Stomach (tissue), 9 donors: ENCODE results near the gene LIG1. TPM values are rescaled to one million over a fixed set of nuclear protein-coding genes. Genes with fewer than 3 reads are reported as not detected.

Experiments
- DNase-seq, 2 donors: peaks; one replicate each; pipeline versions ENCODE4 v3.0.0 to v3.0.0-alpha.2; 2013 to 2019
- H3K27ac ChIP-seq, 5 donors: fragments of 200-600 bp in 4 of 5; sonication (generic) in 4 of 5; one replicate each; pipeline ENCODE4 v1.5.1; 2013 to 2019; ENCODE audit warnings: mild to moderate bottlenecking in 1 of 5, moderate library complexity in 1 of 5
- H3K27me3 ChIP-seq, 3 donors: fragments of 200-600 bp; sonication (generic); one replicate each; pipeline ENCODE4 v1.5.1; 2017 to 2019; ENCODE audit warnings: mixed run types in 1 of 3
- H3K36me3 ChIP-seq, 4 donors: fragments of 200-600 bp; sonication (generic); 1 replicate in 3 of 4; 2 replicates in 1 of 4; pipeline ENCODE4 v1.5.1; 2016 to 2019
- H3K4me1 ChIP-seq, 4 donors: fragments of 200-600 bp; sonication (generic); one replicate each; pipeline ENCODE4 v1.5.1; 2016 to 2019
- H3K4me3 ChIP-seq, 4 donors: fragments of 200-600 bp; sonication (generic) in 3 of 4; one replicate each; pipeline ENCODE4 v1.5.1; 2016 to 2019; ENCODE audit warnings: mild to moderate bottlenecking in 1 of 4
- H3K9me3 ChIP-seq, 4 donors: fragments of 200-600 bp; sonication (generic); one replicate each; pipeline ENCODE4 v1.5.1; 2016 to 2019
- EP300 ChIP-seq: sonication (generic); formaldehyde crosslinking; IDR thresholded peaks from one replicate; pipeline ENCODE4 v1.6.1; 2017; ENCODE audit warnings: antibody characterized with exemption
- POLR2A ChIP-seq, 4 donors: fragments of 450-650 bp; IDR thresholded peaks; one replicate each; pipeline ENCODE4 v1.6.1; 2016; ENCODE audit warnings: antibody characterized with exemption in 4 of 4, control low read depth in 2 of 4, mild to moderate bottlenecking in 1 of 4, moderate library complexity in 1 of 4
- POLR2AphosphoS5 ChIP-seq, 3 donors: sonication (generic); formaldehyde crosslinking; IDR thresholded peaks; one replicate each; pipeline ENCODE4 v1.6.1; 2016; ENCODE audit warnings: antibody characterized with exemption in 3 of 3
- WGBS, 5 donors: extraction: QIAGEN DNeasy Blood & Tissue Kit in 3 of 5; methylation state at CpG; one replicate each; pipeline versions ENCODE4 v1.1.5 to v1.1.7; 2013 to 2018; 5-methylcytosine and 5-hydroxymethylcytosine counted together
- intact Hi-C: fragments of 100-400 bp; cut with DNase I; formaldehyde crosslinking; loops from one replicate; pipeline ENCODE4 v1.15.1; 2023; ENCODE audit warnings: low total_unique reads
- polyA plus RNA-seq, 3 donors: library from polyadenylated mRNA; stranded (reverse); fragments of 200-250 nt; gene quantifications; one replicate each; pipeline ENCODE4 v1.2.3, GENCODE V29; 2013
- total RNA-seq, 5 donors: library from RNA; depleted of rRNA; stranded (reverse); fragments of >200 nt; gene quantifications; one replicate each; pipeline versions ENCODE4 v1.1.0 to v1.2.3, GENCODE V29; 2014 to 2016
- TF ChIP-seq, protein P1 (sequence below), 7 experiments: fragments of 450-650 bp in 4 of 7; fragments of 200-600 bp in 3 of 7; sonication (generic) in 3 of 7; IDR thresholded peaks; one replicate each; pipeline ENCODE4 v1.5.1; 2016 to 2019; ENCODE audit warnings: antibody characterized with exemption in 7 of 7, control low read depth in 2 of 7, mild to moderate bottlenecking in 1 of 7
- donor health status: healthy with polysubstance abuse.
- donor health status: Bipolar disorder and iron deficiency.
- donor health status: healthy.

The LIG1 gene
- total and polyA plus RNA-seq, 8 donors: 15.9 to 48.2 (median 19.0) TPM

DNA sequence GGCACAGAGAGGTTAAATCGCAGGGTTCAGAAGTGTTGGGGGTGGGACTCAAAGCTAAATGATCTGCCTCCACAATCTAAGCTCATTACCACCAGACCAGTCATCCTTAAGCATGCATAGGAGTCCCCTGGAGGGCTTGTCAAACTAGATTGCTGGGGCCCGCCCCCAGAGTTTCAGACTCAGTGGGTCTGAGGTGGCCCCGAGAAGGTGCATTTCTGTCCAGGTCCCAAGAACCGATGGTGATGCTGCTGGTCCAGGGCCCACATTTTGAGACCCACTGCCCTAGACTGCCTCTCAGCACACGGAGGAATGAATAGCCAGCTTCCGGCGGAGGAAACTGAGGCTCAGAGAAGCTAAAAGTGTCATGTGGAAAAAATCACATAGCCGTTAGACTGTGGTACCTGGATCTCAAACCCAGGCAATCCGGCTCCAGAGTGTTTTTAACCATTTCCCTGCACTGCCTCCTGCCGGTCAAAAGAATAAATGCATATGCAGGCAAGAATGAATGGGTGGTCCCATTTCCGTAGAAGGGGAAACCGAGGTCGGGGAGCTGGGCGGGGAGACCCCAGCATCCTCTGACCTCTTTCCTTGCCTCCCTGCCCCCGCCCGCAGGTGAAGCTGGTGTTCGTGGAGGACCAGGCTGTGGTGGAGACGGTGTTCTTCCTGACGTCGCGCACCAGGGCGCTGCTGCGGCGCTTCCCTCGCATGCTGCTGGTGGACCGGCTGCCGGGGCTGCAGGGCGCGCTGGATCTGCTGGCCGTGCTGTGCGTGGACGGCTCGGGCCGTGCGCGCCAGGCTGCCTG is 24.1 kb upstream of the LIG1 start:
- intact Hi-C loops: no loop called here
- no peak for DNase-seq
- peaks cover 0 to 13% (median 0%) of the 10 kb centered on the region in 3 donors for H3K27me3 ChIP-seq
- no peaks in the 10 kb centered on the region for H3K9me3 ChIP-seq
- 65 to 74% (median 70%) methylated on average over 21 to 36 of the region's 36 CpGs for WGBS, 5 donors
- peaks cover 0 to 9% (median 7%) of the 10 kb centered on the region in 4 donors for H3K36me3 ChIP-seq
- TF ChIP-seq, protein P1, sequence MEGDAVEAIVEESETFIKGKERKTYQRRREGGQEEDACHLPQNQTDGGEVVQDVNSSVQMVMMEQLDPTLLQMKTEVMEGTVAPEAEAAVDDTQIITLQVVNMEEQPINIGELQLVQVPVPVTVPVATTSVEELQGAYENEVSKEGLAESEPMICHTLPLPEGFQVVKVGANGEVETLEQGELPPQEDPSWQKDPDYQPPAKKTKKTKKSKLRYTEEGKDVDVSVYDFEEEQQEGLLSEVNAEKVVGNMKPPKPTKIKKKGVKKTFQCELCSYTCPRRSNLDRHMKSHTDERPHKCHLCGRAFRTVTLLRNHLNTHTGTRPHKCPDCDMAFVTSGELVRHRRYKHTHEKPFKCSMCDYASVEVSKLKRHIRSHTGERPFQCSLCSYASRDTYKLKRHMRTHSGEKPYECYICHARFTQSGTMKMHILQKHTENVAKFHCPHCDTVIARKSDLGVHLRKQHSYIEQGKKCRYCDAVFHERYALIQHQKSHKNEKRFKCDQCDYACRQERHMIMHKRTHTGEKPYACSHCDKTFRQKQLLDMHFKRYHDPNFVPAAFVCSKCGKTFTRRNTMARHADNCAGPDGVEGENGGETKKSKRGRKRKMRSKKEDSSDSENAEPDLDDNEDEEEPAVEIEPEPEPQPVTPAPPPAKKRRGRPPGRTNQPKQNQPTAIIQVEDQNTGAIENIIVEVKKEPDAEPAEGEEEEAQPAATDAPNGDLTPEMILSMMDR (IDR thresholded peaks at IDR 0.05): peak in 2 of 7 experiments; percentile 27 to 51
- TF ChIP-seq EP300 (no peak), POLR2A (IDR thresholded peaks at IDR 0.05) (no peak)
- peaks cover 0 to 10% (median 4%) of the 10 kb centered on the region in 4 donors for H3K4me1 ChIP-seq
- no peak overlapping the region for H3K27ac ChIP-seq
- no peak overlapping the region for H3K4me3 ChIP-seq

DNA sequence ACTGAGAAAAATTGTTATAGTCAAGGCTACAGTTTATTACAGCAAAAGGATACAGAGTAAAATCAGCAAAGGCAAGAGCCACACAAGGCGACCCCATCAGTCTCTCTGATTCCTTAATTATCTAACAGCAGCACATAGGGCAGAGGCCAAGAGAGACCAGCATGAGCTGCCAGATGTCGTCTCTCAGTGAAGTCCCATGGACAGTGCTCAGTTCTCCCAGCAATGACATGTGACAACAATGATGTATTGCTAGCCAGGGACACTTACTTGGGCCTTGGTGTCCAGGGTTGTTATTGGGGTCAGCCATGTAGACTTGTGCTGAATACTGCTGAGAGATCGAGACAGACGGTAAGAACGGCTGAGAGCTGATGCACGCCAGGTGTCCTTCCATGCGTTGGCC is 22.6 kb upstream of the LIG1 start:
- intact Hi-C loops: no loop called here
- no peaks in the 10 kb centered on the region for H3K9me3 ChIP-seq
- peaks cover 0 to 10% (median 4%) of the 10 kb centered on the region in 4 donors for H3K4me1 ChIP-seq
- WGBS, 5 donors: 87 to 96% (median 89%) methylated on average over 7 of the region's 7 CpGs
- H3K4me3 ChIP-seq: no peak overlapping the region
- H3K27me3 ChIP-seq: peaks cover 0 to 13% (median 0%) of the 10 kb centered on the region in 3 donors
- H3K27ac ChIP-seq: no peak overlapping the region
- peaks cover 0 to 24% (median 16%) of the 10 kb centered on the region in 4 donors for H3K36me3 ChIP-seq
- no peak for DNase-seq
- TF ChIP-seq, protein P1 (IDR thresholded peaks at IDR 0.05): no peak
- TF ChIP-seq POLR2A (IDR thresholded peaks at IDR 0.05) (no peak), EP300 (no peak)

DNA sequence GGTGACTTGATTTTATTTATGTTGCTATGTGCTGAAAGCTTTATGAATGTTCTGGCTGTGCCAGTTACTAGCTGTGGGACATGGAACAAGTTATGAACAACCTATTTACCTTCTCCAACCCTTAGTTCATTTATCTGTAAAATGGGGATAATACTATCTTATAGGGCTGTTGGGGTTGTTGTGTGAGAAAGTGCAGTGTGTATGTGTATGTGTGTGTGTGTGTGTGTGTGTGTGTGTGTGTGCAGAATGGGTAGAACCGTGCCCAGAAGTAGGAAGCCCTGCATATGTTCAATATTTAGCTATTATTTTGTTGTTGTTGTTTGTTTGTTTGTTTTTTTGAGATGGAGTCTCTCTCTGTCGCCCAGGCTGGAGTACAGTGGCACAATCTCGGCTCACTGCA is 20.7 kb upstream of the LIG1 start:
- no peak overlapping the region for H3K4me3 ChIP-seq
- TF ChIP-seq EP300 (no peak), POLR2AphosphoS5 (IDR thresholded peaks at IDR 0.05) (no peak), POLR2A (IDR thresholded peaks at IDR 0.05) (no peak)
- TF ChIP-seq, protein P1 (IDR thresholded peaks at IDR 0.05): no peak
- WGBS, 5 donors: 88 to 96% (median 95%) methylated on average over 3 of the region's 3 CpGs
- H3K4me1 ChIP-seq: no peaks in the 10 kb centered on the region
- H3K9me3 ChIP-seq: no peaks in the 10 kb centered on the region
- H3K27me3 ChIP-seq: peaks cover 0 to 13% (median 0%) of the 10 kb centered on the region in 3 donors
- intact Hi-C loops: no loop called here
- H3K36me3 ChIP-seq: peaks cover 0 to 24% (median 20%) of the 10 kb centered on the region in 4 donors
- DNase-seq: no peak
- H3K27ac ChIP-seq: no peak overlapping the region

DNA sequence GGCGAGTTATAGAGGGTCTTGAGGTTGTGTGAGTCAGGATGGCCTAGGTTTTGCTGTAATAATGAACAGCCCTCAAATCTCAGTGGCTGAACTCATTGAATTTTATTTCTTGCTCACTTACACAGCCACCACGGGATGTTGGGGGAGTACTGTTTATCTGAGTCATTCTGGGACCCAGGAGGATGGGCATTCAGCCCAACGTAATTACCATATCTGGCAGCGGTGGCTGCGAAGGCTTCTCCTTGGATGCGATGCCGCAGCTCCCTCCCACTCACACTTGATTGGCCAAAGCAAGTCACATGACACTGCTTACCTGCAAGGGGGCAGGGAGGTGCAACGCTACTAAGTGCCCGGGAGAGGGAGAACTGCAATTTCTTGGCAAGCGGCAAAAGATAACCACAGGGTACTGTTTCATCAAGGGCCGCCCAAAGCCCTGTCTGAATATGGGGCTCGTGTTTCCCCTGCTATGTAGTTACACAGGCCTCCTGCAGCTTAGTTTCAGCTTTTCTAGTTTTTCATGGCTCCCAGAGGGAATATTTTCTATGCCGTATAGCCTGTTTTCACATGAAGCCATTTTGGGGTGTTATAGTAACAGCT is 20.2 kb upstream of the LIG1 start:
- H3K9me3 ChIP-seq: no peaks in the 10 kb centered on the region
- H3K36me3 ChIP-seq: peaks cover 0 to 24% (median 20%) of the 10 kb centered on the region in 4 donors
- intact Hi-C loops: no loop called here
- no peak overlapping the region for H3K4me3 ChIP-seq
- H3K4me1 ChIP-seq: no peaks in the 10 kb centered on the region
- H3K27ac ChIP-seq: no peak overlapping the region
- peak; percentile 61 to 69 for DNase-seq
- H3K27me3 ChIP-seq: peaks cover 0 to 10% (median 0%) of the 10 kb centered on the region in 3 donors
- TF ChIP-seq, protein P1 (IDR thresholded peaks at IDR 0.05): peak in 3 of 7 experiments; percentile 10 to 46 (median 14)
- TF ChIP-seq EP300 (no peak), POLR2AphosphoS5 (IDR thresholded peaks at IDR 0.05) (peak in 1 of 3 donors; percentile 16)
- 60 to 84% (median 71%) methylated on average over 13 of the region's 13 CpGs for WGBS, 5 donors
